K562 (cell line): Measurements from ENCODE around the gene SLC7A5. TPM values are rescaled to one million over a fixed set of nuclear protein-coding genes. Genes with fewer than 3 reads are reported as not detected.

ENCODE experiments used
- ATAC-seq: fragments of 200-7000 bp; cut with Tn5 transposase; 3 replicates; pipeline ENCODE4 v1.9.1; 2020; ENCODE audit warnings: moderate library complexity
- BruUV-seq: library from RNA; stranded (reverse); fragments of 400-500 nt; replicated peaks from 2 replicates; lab custom pipeline; 2021; lab: Mats Ljungman, UMichigan
- CTCF ChIA-PET: fragments of 300-600 bp; formaldehyde crosslinking; extraction: SDS; loops from one replicate; lab custom pipeline; 2021; ENCODE audit warnings: low intra/inter-chr PET ratio; lab: Yijun Ruan, JAX
- POLR2A ChIA-PET: fragments of 300-600, 350-650 bp; sonication (Branson Sonifier 250); formaldehyde crosslinking; extraction: SDS; loops from one replicate; lab custom pipeline; 2021; ENCODE audit warnings: antibody characterized with exemption, inconsistent platforms; lab: Yijun Ruan, JAX
- DNase-seq, 4 experiments: peaks; one replicate each; pipeline versions ENCODE4 v3.0.0 to v3.0.0-alpha.2; 2011 to 2018; ENCODE audit warnings: low spot score in 3 of 4, mixed read lengths in 3 of 4; ENCODE audit errors: extremely low read depth in 1 of 4
- FAIRE-seq: peaks from 2 replicates; lab custom pipeline; 2011; peaks lifted over from hg19 to GRCh38; lab: Jason Lieb, UNC
- H2AFZ ChIP-seq: 2 replicates; pipeline ENCODE4 v1.6.0; 2011; ENCODE audit warnings: low read depth, low read length, control low read depth, inconsistent platforms
- H3K27ac ChIP-seq: fragments of 200-600 bp; 3 replicates; pipeline ENCODE4 v1.8.0; 2011; ENCODE audit warnings: low read depth, mild to moderate bottlenecking, control low read depth, inconsistent platforms, low read length, moderate library complexity, mixed read lengths; ENCODE audit errors: extremely low read depth
- H3K27me3 ChIP-seq, 2 experiments: fragments of 300-600 bp in 1 of 2; 2 replicates in 1 of 2; 3 replicates in 1 of 2; pipeline versions ENCODE4 v1.6.0 to v1.8.0; 2011; ENCODE audit warnings: inconsistent platforms in 2 of 2, low read length in 2 of 2, mild to moderate bottlenecking in 1 of 2, mixed read lengths in 1 of 2, moderate library complexity in 1 of 2; ENCODE audit not compliant: control insufficient read depth in 2 of 2, insufficient read depth in 2 of 2
- H3K36me3 ChIP-seq: fragments of 300-600 bp; 3 replicates; pipeline ENCODE4 v1.8.0; 2011; ENCODE audit warnings: mild to moderate bottlenecking, low read length, inconsistent platforms; ENCODE audit not compliant: control insufficient read depth, insufficient read depth
- H3K4me1 ChIP-seq, 2 experiments: fragments of 200-600 bp in 1 of 2; replicated peaks in 1 of 2; 2 replicates in 1 of 2; 3 replicates in 1 of 2; pipeline versions ENCODE4 v1.5.1 to v1.8.0; 2011; ENCODE audit warnings: inconsistent platforms in 2 of 2, low read length in 2 of 2, mild to moderate bottlenecking in 1 of 2, mixed read lengths in 1 of 2, moderate library complexity in 1 of 2; ENCODE audit not compliant: control insufficient read depth in 2 of 2, insufficient read depth in 2 of 2
- H3K4me2 ChIP-seq: 2 replicates; pipeline ENCODE4 v1.6.1; 2011; ENCODE audit warnings: low read length, control low read depth, inconsistent platforms, mixed read lengths; ENCODE audit not compliant: insufficient read depth
- H3K4me3 ChIP-seq: fragments of 200-600 bp; sonication (generic), shearing (Covaris generic); 2 replicates; pipeline ENCODE4 v1.5.1; 2016; ENCODE audit warnings: control low read depth, inconsistent platforms
- H3K79me2 ChIP-seq: fragments of 200-600 bp; 3 replicates; pipeline ENCODE4 v1.8.0; 2011; ENCODE audit warnings: low read length, inconsistent platforms; ENCODE audit not compliant: control insufficient read depth, insufficient read depth
- H3K9ac ChIP-seq, 2 experiments: 2 replicates each; pipeline versions ENCODE4 v1.6.0 to v1.6.1; 2011; ENCODE audit warnings: low read depth in 2 of 2, low read length in 2 of 2, control low read depth in 1 of 2, inconsistent platforms in 1 of 2, mild to moderate bottlenecking in 1 of 2, mixed read lengths in 1 of 2; ENCODE audit not compliant: insufficient read depth in 1 of 2
- H3K9me1 ChIP-seq: one replicate; pipeline ENCODE4 v1.6.0; 2011; ENCODE audit warnings: inconsistent platforms, mild to moderate bottlenecking, low read length, moderate library complexity; ENCODE audit not compliant: control insufficient read depth, insufficient read depth
- H3K9me3 ChIP-seq: replicated peaks from 2 replicates; pipeline ENCODE4 v1.5.1; 2011; ENCODE audit warnings: low read depth, low read length, inconsistent platforms; ENCODE audit not compliant: control insufficient read depth, insufficient read depth
- H4K20me1 ChIP-seq: replicated peaks from 2 replicates; pipeline ENCODE4 v1.6.1; 2011; ENCODE audit warnings: low read length, inconsistent platforms, mixed read lengths; ENCODE audit not compliant: control insufficient read depth, insufficient read depth
- CTCF ChIP-seq, 3 experiments: IDR thresholded peaks in 2 of 3; conservative IDR thresholded peaks in 1 of 3; 2 replicates each; pipeline ENCODE4 v1.5.1; 2011 to 2012; ENCODE audit warnings: low read length in 3 of 3, mild to moderate bottlenecking in 3 of 3, control low read depth in 2 of 3, improper control_type of control experiment in 1 of 3, inconsistent platforms in 1 of 3, low read depth in 1 of 3, mixed read lengths in 1 of 3, moderate library complexity in 1 of 3; ENCODE audit not compliant: insufficient read depth in 2 of 3
- ELK1 ChIP-seq: sonication (generic); formaldehyde crosslinking; IDR thresholded peaks from 2 replicates; pipeline ENCODE4 v1.8.1; 2022; ENCODE audit warnings: missing genetic modification reagents
- ETS1 ChIP-seq: conservative IDR thresholded peaks from 2 replicates; pipeline ENCODE4 v1.6.1; 2011; ENCODE audit warnings: low read depth, mild to moderate bottlenecking, low read length; ENCODE audit not compliant: control insufficient read depth
- HMGXB4 ChIP-seq: sonication (generic); formaldehyde crosslinking; IDR thresholded peaks from 2 replicates; pipeline ENCODE4 v1.8.1; 2023; ENCODE audit warnings: mild to moderate bottlenecking, missing genetic modification reagents
- MAFG ChIP-seq: fragments of 450-650 bp; conservative IDR thresholded peaks from 2 replicates; pipeline ENCODE4 v1.6.1; 2016; ENCODE audit warnings: missing genetic modification characterization, missing compliant biosample characterization
- POLR2A ChIP-seq: fragments of 450-650 bp; conservative IDR thresholded peaks from 2 replicates; pipeline ENCODE4 v1.6.1; 2016
- POLR2G ChIP-seq: fragments of 200-400 bp; formaldehyde crosslinking; IDR thresholded peaks from 2 replicates; pipeline ENCODE4 v1.6.1; 2017; ENCODE audit warnings: low read depth, mild to moderate bottlenecking, antibody characterized with exemption, low read length, moderate library complexity
- RBM22 ChIP-seq: fragments of 200-400 bp; formaldehyde crosslinking; IDR thresholded peaks from 2 replicates; pipeline ENCODE4 v1.6.1; 2018; ENCODE audit warnings: low read length, low read depth; ENCODE audit not compliant: poor library complexity, severe bottlenecking
- STAG1 ChIP-seq: sonication (generic); formaldehyde crosslinking; IDR thresholded peaks from 2 replicates; pipeline ENCODE4 v1.5.0; 2020; ENCODE audit warnings: missing genetic modification reagents, borderline replicate concordance
- TCF15 ChIP-seq: fragments of 250-450 bp; sonication (Bioruptor Pico); IDR thresholded peaks from 2 replicates; pipeline ENCODE4 v1.8.0; 2022; ENCODE audit warnings: moderate library complexity, mild to moderate bottlenecking, inconsistent platforms
- ZC3H8 ChIP-seq: fragments of 450-650 bp; IDR thresholded peaks from 2 replicates; pipeline ENCODE4 v1.6.1; 2017
- ZNF263 ChIP-seq: sonication (generic); formaldehyde crosslinking; IDR thresholded peaks from 2 replicates; pipeline ENCODE4 v1.8.0; 2022; ENCODE audit warnings: mild to moderate bottlenecking, missing genetic modification reagents, borderline replicate concordance
- ZNF699 ChIP-seq: fragments of 250-450 bp; sonication (Bioruptor Pico); IDR thresholded peaks from 2 replicates; pipeline ENCODE4 v1.8.0; 2021; ENCODE audit warnings: mild to moderate bottlenecking, moderate library complexity; ENCODE audit not compliant: insufficient replicate concordance
- ZNF830 ChIP-seq: fragments of 250-450 bp; sonication (Bioruptor Pico); IDR thresholded peaks from 2 replicates; pipeline ENCODE4 v1.5.0; 2021; ENCODE audit warnings: mild to moderate bottlenecking
- WGBS: fragments of 100-300 bp; shearing (Covaris generic); methylation state at CpG from one replicate; pipeline ENCODE4 v1.1.6; 2016; ENCODE audit warnings: low coverage, mixed read lengths; ENCODE audit not compliant: insufficient coverage; ENCODE audit errors: missing lambda C conversion rate; 5-methylcytosine and 5-hydroxymethylcytosine counted together
- in situ Hi-C: fragments of 300-500 bp; cut with MboI; formaldehyde crosslinking; loops from 4 replicates; pipeline ENCODE4 v1.15.0; 2018; ENCODE audit warnings: inconsistent platforms, mixed read lengths
- intact Hi-C: fragments of 100-400 bp; cut with micrococcal nuclease; formaldehyde crosslinking; loops from 2 replicates; pipeline ENCODE4 v1.14.2; 2022
- polyA plus RNA-seq, 8 experiments: library from polyadenylated mRNA; depleted of rRNA in 4 of 8; stranded (reverse) in 5 of 8; unstranded in 3 of 8; fragments of >200 nt; fragmentation: Nextera tagmentation in 2 of 8; fragmentation: Illumina TruSeq in 1 of 8; extraction: Ambion mirVana in 2 of 8; extraction: Trizol in 1 of 8; gene quantifications; 2 replicates each; pipeline versions ENCODE4 v1.2.1 to v1.2.3, GENCODE V29; 2011 to 2014; ENCODE audit warnings: inconsistent platforms in 1 of 8, missing spikeins in 1 of 8
- total RNA-seq, 7 experiments: library from RNA; depleted of rRNA in 6 of 7; stranded (reverse); fragments of >200 nt in 6 of 7; fragmentation: Illumina TruSeq in 2 of 7; extraction: Trizol in 2 of 7; gene quantifications; 2 replicates each; pipeline versions ENCODE4 v1.2.1 to v1.2.3, GENCODE V29; 2011 to 2021; ENCODE audit warnings: low replicate concordance in 1 of 7

SLC7A5 gene
- total and polyA plus RNA-seq, 9 of the 15 experiments (the other 6 are each of a cell fraction or from before 2014, with no cell fraction given): 1.9 to 220 (median 18.6) TPM

GRCh38 chr16:87836844-87837581, 32.3 kb downstream of the SLC7A5 start:
- 94% methylated on average over 13 of the region's 17 CpGs for WGBS
- TF ChIP-seq CTCF (IDR thresholded peaks at IDR 0.05 in 2 of 3, conservative IDR thresholded peaks at IDR 0.05 in 1 of 3; ENCODE audit: insufficient read depth in 2 of 3, low read depth in 1 of 3, low read length in 3 of 3): no peak
- no peak for TF ChIP-seq ZNF699 (CRISPR knock-in tag)
- no peak for TF ChIP-seq MAFG (tag)
- no peak for TF ChIP-seq ZC3H8
- no peak for TF ChIP-seq HMGXB4
- no peak for TF ChIP-seq ELK1
- peak; percentile 85; the same call in 1 of the 2 replicates for TF ChIP-seq ZNF263
- TF ChIP-seq ZNF830 (CRISPR knock-in tag): no peak
- peak; percentile 81 for TF ChIP-seq RBM22
- no peak for TF ChIP-seq ETS1
- no peak for TF ChIP-seq STAG1 (CRISPR knock-in tag)
- TF ChIP-seq POLR2G: peak; percentile 21
- TF ChIP-seq POLR2A: 0 out of 2 replicates have a peak, but pooled peaks have one; percentile 23
- TF ChIP-seq TCF15: no peak
- ATAC-seq (no peak), DNase-seq (no peak), FAIRE-seq (no peak)
- H3K4me1 ChIP-seq: peaks cover 0 to 41% of the 10 kb centered on the region in 2 experiments; a peak in 1 of 5 replicates
- H3K9me1 ChIP-seq: peaks cover 3% of the 10 kb centered on the region
- H3K4me2 ChIP-seq: no peak overlapping the region
- H4K20me1 ChIP-seq: peaks cover 31% of the 10 kb centered on the region
- H3K4me3 ChIP-seq: no peak overlapping the region
- POLR2A ChIA-PET: interaction anchor here (0.6 to 4.2 kb wide), 5 partner anchors 9 to 24 kb away, joined by 3 to 28 read pairs (median 4); no protein-coding TSS in a partner anchor
- no peak overlapping the region for H3K9ac ChIP-seq
- H3K79me2 ChIP-seq: no peaks in the 10 kb centered on the region
- H3K36me3 ChIP-seq: peaks cover 95% of the 10 kb centered on the region; the same call in 2 of the 3 replicates
- H3K9me3 ChIP-seq: no peaks in the 10 kb centered on the region
- H3K27ac ChIP-seq: no peak overlapping the region
- intact Hi-C loops (no loop called here), in situ Hi-C loops (no loop called here)
- BruUV-seq: no TSS peak
- no peaks in the 10 kb centered on the region for H3K27me3 ChIP-seq
- CTCF ChIA-PET: no interaction called here
- H2AFZ ChIP-seq: no peak overlapping the region
